ENCODE results near the gene RFNG. TPM values are rescaled to one million over a fixed set of nuclear protein-coding genes. Genes with fewer than 3 reads are reported as not detected.
A peak's percentile ranks its signal among the peaks of the same experiment; 100 is the strongest.

Gene RFNG
- total and polyA plus RNA-seq, 3 donors from 2014 or later: 50.5 to 102 (median 73.3) TPM

GRCh38 chr17:82098939-82099763, 47.5 kb upstream of the RFNG start:
- H3K4me3 ChIP-seq: peak overlapping the region; percentile 65 to 76
- DNase-seq: no peak
- no peaks in the 10 kb centered on the region for H3K36me3 ChIP-seq (ENCODE audit: low read depth, missing control alignments)
- intact Hi-C loops (cut with DNase I; ENCODE audit: low total_unique reads): no loop called here
- TF ChIP-seq, protein P1, sequence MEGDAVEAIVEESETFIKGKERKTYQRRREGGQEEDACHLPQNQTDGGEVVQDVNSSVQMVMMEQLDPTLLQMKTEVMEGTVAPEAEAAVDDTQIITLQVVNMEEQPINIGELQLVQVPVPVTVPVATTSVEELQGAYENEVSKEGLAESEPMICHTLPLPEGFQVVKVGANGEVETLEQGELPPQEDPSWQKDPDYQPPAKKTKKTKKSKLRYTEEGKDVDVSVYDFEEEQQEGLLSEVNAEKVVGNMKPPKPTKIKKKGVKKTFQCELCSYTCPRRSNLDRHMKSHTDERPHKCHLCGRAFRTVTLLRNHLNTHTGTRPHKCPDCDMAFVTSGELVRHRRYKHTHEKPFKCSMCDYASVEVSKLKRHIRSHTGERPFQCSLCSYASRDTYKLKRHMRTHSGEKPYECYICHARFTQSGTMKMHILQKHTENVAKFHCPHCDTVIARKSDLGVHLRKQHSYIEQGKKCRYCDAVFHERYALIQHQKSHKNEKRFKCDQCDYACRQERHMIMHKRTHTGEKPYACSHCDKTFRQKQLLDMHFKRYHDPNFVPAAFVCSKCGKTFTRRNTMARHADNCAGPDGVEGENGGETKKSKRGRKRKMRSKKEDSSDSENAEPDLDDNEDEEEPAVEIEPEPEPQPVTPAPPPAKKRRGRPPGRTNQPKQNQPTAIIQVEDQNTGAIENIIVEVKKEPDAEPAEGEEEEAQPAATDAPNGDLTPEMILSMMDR (IDR thresholded peaks at IDR 0.05): no peak
- TF ChIP-seq POLR2A (IDR thresholded peaks at IDR 0.05): no peak
- peak overlapping the region; percentile 84 to 95 for H3K27ac ChIP-seq
- no peaks in the 10 kb centered on the region for H3K27me3 ChIP-seq
- H3K9me3 ChIP-seq: no peaks in the 10 kb centered on the region
- WGBS, 2 donors: 3 to 19% methylated on average over 20 to 47 of the region's 80 CpGs
- peaks cover 37% of the 10 kb centered on the region for H3K4me1 ChIP-seq

GRCh38 chr17:82098169-82098938, 46.7 kb upstream of the RFNG start, which contains the start of gene FASN:
Gene FASN, minus strand, starts transcription at chr17:82098236. Its CDS starts 1,791 bp downstream, at chr17:82096445.
- H3K27ac ChIP-seq: peak within 1 kb of the TSS; percentile 84 to 95
- H3K36me3 ChIP-seq (ENCODE audit: low read depth, missing control alignments): no peaks in the 10 kb centered on the region
- intact Hi-C loops (cut with DNase I; ENCODE audit: low total_unique reads): no loop called here
- H3K9me3 ChIP-seq: no peaks in the 10 kb centered on the region
- H3K4me1 ChIP-seq: peaks cover 32% of the 10 kb centered on the region
- peak; percentile 95 for TF ChIP-seq POLR2A (IDR thresholded peaks at IDR 0.05)
- TF ChIP-seq, protein P1 (IDR thresholded peaks at IDR 0.05): no peak
- H3K27me3 ChIP-seq: no peaks in the 10 kb centered on the region
- peak; percentile 96 for DNase-seq
- peak within 1 kb of the TSS; percentile 76 to 86 for H3K4me3 ChIP-seq
- WGBS, 2 donors: 1% methylated on average over 18 to 28 of the region's 124 CpGs

GRCh38 chr17:82097919-82098168, 46.2 kb upstream of the RFNG start:
- Histone ChIP-seq H3K9me3 (no peaks in the 10 kb centered on the region), H3K27ac (peak overlapping the region; percentile 84 to 95), H3K4me3 (peak overlapping the region; percentile 76 to 86), H3K27me3 (no peaks in the 10 kb centered on the region), H3K36me3 (ENCODE audit: low read depth, missing control alignments) (no peaks in the 10 kb centered on the region), H3K4me1 (peaks cover 32% of the 10 kb centered on the region)
- intact Hi-C loops (cut with DNase I; ENCODE audit: low total_unique reads): no loop called here
- TF ChIP-seq POLR2A (IDR thresholded peaks at IDR 0.05): no peak
- TF ChIP-seq, protein P1 (IDR thresholded peaks at IDR 0.05): peak in 1 of 3 experiments; percentile 12
- DNase-seq: no peak
- 0% methylated on average over 15 of the region's 36 CpGs; no CpG with 5 or more reads in 1 of the 2 donors for WGBS, 2 donors

DNA sequence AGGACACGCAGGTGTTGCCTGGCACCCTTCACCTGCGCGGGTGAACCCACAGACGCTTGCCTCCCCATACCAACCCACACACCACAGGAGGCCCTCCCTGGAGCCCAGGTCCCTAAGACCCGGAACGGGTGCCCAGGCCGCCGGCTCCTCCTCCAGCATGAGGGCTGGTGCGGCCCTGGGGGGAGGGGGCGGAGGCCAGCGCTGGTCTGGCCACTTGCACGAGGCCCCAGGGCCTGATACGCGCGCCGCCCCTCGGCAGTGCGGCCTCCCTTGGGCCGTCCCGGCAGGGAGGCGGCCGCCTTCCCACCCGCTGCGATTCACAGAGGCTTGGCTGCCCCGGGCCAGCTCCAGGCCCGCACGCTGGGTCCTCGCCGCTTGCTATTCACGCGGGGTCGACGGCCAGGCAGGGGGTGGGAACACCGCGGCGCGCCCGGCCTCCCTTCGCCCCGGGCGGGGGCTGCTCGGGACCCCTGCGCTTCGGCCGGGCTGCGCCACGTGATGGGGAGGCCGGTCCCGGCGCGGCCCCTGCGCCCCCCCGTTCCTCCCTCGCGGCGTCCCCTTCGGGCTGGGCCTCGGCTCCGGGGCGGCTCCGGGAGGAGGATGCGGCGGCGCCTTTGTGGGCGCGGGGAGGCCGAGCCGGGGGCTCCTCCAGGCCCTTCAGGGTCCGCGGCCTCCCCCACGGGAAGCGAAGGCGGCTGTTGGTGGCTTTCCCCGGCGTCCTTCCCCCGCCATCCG, 45.7 kb upstream of the RFNG start:
- peaks cover 32% of the 10 kb centered on the region for H3K4me1 ChIP-seq
- H3K36me3 ChIP-seq (ENCODE audit: low read depth, missing control alignments): no peaks in the 10 kb centered on the region
- peak overlapping the region; percentile 76 to 86 for H3K4me3 ChIP-seq
- intact Hi-C loops (cut with DNase I; ENCODE audit: low total_unique reads): no loop called here
- peak; percentile 47 for DNase-seq
- H3K27me3 ChIP-seq: no peaks in the 10 kb centered on the region
- 0 to 2% methylated on average over 6 to 69 of the region's 77 CpGs for WGBS, 2 donors
- H3K9me3 ChIP-seq: no peaks in the 10 kb centered on the region
- TF ChIP-seq, protein P1 (IDR thresholded peaks at IDR 0.05): no peak
- no peak for TF ChIP-seq POLR2A (IDR thresholded peaks at IDR 0.05)
- peak overlapping the region; percentile 84 to 95 for H3K27ac ChIP-seq

Data from testis (tissue), 3 donors.